DMS79 (cell line): ENCODE results near the gene ERCC4.
A peak's percentile ranks its signal among the peaks of the same experiment; 100 is the strongest.

Experiments used
- DNase-seq: peaks from one replicate; lab custom pipeline; 2025; lab: John Stamatoyannopoulos, UW

ERCC4 gene

GRCh38 chr16:13948086-13948485 is 28.1 kb downstream of the ERCC4 start:
- DNase-seq: no peak

GRCh38 chr16:13950821-13951547 is 31.0 kb downstream of the ERCC4 start:
- DNase-seq: no peak

GRCh38 chr16:13951611-13952010 is 31.7 kb downstream of the ERCC4 start:
- DNase-seq: no peak

GRCh38 chr16:13953501-13953900 is 33.5 kb downstream of the ERCC4 start:
- DNase-seq: no peak

GRCh38 chr16:13956635-13957196 is 36.8 kb downstream of the ERCC4 start:
- no peak for DNase-seq

- peak; percentile 47 for DNase-seq
Measured at GRCh38 chr16:13957197-13958078, 37.5 kb downstream of the ERCC4 start.

- DNase-seq: no peak
Measured at GRCh38 chr16:13958474-13958873, 38.5 kb downstream of the ERCC4 start.

- no peak for DNase-seq
Measured at GRCh38 chr16:13959626-13960025, 39.7 kb downstream of the ERCC4 start.

- DNase-seq: peak; percentile 22
Measured at GRCh38 chr16:13961099-13961811, 41.3 kb downstream of the ERCC4 start.

- DNase-seq: no peak
Measured at GRCh38 chr16:13962232-13962631, 42.3 kb downstream of the ERCC4 start.

GRCh38 chr16:13968835-13969234 is 48.9 kb downstream of the ERCC4 start:
- no peak for DNase-seq

- no peak for DNase-seq
Measured at GRCh38 chr16:13969711-13970110, 49.8 kb downstream of the ERCC4 start.

GRCh38 chr16:13970708-13971422 is 50.9 kb downstream of the ERCC4 start:
- DNase-seq: no peak

- DNase-seq: no peak
Measured at GRCh38 chr16:13973321-13974023, 53.5 kb downstream of the ERCC4 start.

GRCh38 chr16:13977177-13977576 is 57.2 kb downstream of the ERCC4 start:
- no peak for DNase-seq

GRCh38 chr16:13982451-13982850 is 62.5 kb downstream of the ERCC4 start:
- DNase-seq: no peak

GRCh38 chr16:13983625-13984024 is 63.7 kb downstream of the ERCC4 start:
- DNase-seq: no peak

- no peak for DNase-seq
Measured at GRCh38 chr16:13984794-13985193, 64.8 kb downstream of the ERCC4 start.

GRCh38 chr16:13988038-13988437 is 68.1 kb downstream of the ERCC4 start:
- no peak for DNase-seq

- DNase-seq: no peak
Measured at GRCh38 chr16:13992322-13992721, 72.4 kb downstream of the ERCC4 start.

GRCh38 chr16:13992976-13993375 is 73.0 kb downstream of the ERCC4 start:
- DNase-seq: no peak
